ENCODE data around the gene RACGAP1.

DNA sequence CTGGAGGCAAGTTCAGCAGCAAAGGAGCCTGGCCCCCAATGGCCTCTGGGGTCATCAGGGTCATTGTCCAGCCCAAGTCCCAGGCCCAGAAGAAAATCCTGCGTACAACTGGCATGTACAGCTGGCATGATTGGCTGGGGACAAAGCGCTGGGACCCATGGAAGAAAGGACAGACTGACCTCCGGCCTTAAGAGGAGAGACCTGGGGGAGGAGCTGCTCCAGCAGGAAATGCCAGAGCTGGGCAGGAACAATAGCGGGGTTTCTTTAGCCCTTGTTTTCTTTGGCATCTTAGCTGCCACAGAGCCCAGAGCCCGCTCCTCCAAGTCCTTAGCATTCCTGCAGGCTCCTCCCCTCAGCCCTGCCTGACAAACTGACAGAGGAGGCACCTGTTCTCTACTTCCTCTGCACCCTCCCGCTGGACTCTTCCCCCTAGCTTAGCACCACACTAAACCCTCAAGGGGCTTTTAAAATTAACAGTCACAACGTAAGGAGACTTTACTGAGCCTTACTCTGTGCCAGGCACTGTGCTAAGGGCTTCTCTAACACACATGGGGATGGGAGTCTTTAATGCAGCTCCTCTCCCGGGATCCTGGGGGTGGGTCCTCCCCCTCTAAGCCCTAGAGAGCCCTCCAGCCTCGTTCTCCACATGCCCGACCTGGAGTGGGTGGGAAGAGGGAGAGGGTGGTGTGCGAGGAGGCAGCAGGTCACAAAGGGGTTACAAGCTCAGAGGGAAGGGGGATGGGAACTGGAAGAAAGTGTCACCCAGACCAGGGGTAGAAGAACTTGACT lies 65.4 kb downstream of the RACGAP1 start:
- TF ChIP-seq POLR2AphosphoS5 (IDR thresholded peaks at IDR 0.05; ENCODE audit: low read depth, low read length) (no peak), TAF1 (IDR thresholded peaks at IDR 0.05; ENCODE audit: borderline replicate concordance, insufficient read depth, low read length) (no peak), FOXP2 (optimal IDR thresholded peaks at IDR 0.05; ENCODE audit: borderline replicate concordance, extremely low read depth, extremely low read length, insufficient read depth) (no peak), SIN3A (IDR thresholded peaks at IDR 0.05; ENCODE audit: borderline replicate concordance, insufficient read depth, low read length) (no peak)
- TF ChIP-seq, protein P1, sequence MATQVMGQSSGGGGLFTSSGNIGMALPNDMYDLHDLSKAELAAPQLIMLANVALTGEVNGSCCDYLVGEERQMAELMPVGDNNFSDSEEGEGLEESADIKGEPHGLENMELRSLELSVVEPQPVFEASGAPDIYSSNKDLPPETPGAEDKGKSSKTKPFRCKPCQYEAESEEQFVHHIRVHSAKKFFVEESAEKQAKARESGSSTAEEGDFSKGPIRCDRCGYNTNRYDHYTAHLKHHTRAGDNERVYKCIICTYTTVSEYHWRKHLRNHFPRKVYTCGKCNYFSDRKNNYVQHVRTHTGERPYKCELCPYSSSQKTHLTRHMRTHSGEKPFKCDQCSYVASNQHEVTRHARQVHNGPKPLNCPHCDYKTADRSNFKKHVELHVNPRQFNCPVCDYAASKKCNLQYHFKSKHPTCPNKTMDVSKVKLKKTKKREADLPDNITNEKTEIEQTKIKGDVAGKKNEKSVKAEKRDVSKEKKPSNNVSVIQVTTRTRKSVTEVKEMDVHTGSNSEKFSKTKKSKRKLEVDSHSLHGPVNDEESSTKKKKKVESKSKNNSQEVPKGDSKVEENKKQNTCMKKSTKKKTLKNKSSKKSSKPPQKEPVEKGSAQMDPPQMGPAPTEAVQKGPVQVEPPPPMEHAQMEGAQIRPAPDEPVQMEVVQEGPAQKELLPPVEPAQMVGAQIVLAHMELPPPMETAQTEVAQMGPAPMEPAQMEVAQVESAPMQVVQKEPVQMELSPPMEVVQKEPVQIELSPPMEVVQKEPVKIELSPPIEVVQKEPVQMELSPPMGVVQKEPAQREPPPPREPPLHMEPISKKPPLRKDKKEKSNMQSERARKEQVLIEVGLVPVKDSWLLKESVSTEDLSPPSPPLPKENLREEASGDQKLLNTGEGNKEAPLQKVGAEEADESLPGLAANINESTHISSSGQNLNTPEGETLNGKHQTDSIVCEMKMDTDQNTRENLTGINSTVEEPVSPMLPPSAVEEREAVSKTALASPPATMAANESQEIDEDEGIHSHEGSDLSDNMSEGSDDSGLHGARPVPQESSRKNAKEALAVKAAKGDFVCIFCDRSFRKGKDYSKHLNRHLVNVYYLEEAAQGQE (IDR thresholded peaks at IDR 0.05; ENCODE audit: insufficient read depth in 1 of 2, low read depth in 2 of 2, low read length in 2 of 2) = no peak

Measured in PFSK-1 (cell line).